ENCODE measurements around the gene EEFSEC. TPM values are rescaled to one million over a fixed set of nuclear protein-coding genes. Genes with fewer than 3 reads are reported as not detected.

Gene EEFSEC
- total and polyA plus RNA-seq, 4 donors, result 9.8 to 20.1 (median 11.6) TPM

DNA sequence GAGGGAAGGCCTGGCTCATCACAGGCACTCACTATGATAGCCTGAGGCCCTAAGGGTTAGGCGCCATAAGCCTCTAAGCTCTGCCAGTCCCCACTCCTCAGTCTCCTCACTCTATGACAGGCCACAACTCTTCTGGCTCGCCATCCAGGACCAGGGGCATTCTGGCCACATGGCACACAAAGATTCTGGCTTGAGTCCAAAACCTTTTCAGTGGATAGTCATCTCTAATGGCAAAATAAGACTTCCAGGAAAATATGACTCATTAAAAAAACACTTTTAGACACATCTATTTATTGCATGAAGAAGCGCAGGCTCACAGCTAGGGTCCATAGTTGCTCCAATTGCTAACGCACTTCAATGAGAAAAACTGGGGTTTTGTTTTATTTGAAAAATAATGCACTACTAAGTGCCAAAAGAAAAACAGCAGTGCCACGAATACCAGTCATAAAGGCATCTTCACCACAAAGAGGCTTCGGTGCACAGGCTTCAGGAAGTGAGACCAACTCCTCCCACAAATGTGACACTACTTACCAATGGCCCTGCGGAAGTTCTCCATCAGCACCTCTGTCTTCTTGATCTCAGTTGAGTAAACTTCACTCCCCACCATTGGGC, 40.8 kb upstream of the EEFSEC start:
- ATAC-seq (ENCODE audit: insufficient read depth, low FRiP score), result no peak
- 82 to 86% methylated on average over 7 of the region's 7 CpGs for WGBS, 2 donors

DNA sequence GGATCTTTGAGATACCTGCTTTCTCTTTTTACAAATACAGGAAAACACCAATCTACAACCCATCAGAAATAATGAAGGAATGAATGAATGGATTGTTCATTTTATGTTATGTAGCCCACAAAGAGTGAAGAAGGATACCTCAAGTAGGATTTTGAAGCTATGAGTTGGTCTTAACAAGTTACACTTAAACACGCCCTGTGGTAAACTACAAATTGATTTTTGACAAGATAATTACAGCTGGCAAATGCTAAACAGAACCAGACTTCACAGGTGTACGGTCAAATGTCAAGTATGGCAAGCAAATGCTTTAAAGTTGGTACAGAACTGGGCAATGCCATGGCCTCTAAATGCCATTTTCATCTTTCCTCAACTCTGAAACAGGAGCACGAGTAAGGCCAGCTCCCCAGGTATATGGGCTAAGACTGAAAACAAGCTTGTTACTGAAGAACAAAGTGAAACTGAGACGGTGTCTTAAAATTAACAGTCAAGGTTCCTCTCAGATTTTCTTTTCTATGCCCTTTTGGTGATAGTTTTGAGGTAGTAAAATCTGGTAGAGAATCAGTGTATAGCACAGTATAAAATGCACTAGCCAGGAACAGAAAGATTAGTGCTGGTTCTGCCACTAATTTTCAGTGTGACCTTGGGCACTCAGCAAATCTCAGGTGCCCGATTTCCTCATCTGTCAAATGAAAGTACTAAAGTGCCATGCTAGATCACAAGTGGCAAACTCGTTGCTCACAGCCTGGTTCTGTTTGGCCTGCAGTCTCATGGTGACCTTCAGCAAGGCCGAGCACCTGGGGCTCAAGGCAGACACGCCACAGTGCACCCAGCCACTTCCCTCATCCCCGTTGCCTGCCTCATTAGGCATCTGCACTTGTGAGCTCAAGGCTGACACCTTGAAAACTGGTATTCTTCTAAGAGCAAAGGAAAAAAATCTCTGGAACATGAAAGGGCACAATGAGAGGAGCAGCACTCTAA, 39.2 kb upstream of the EEFSEC start:
- no peak overlapping the region for H3K9ac ChIP-seq (ENCODE audit: insufficient read depth in 1 of 2, low read length in 2 of 2)
- no peaks in the 10 kb centered on the region for H3K9me3 ChIP-seq (ENCODE audit: control insufficient read depth in 4 of 4, insufficient read depth in 3 of 4, low read length in 3 of 4)
- 85 to 88% methylated on average over 9 of the region's 9 CpGs for WGBS, 2 donors
- no peak for DNase-seq
- no peaks in the 10 kb centered on the region for H3K27me3 ChIP-seq (ENCODE audit: control insufficient read depth in 3 of 3, insufficient read depth in 3 of 3, low read length in 2 of 3)
- TF ChIP-seq, protein P1, sequence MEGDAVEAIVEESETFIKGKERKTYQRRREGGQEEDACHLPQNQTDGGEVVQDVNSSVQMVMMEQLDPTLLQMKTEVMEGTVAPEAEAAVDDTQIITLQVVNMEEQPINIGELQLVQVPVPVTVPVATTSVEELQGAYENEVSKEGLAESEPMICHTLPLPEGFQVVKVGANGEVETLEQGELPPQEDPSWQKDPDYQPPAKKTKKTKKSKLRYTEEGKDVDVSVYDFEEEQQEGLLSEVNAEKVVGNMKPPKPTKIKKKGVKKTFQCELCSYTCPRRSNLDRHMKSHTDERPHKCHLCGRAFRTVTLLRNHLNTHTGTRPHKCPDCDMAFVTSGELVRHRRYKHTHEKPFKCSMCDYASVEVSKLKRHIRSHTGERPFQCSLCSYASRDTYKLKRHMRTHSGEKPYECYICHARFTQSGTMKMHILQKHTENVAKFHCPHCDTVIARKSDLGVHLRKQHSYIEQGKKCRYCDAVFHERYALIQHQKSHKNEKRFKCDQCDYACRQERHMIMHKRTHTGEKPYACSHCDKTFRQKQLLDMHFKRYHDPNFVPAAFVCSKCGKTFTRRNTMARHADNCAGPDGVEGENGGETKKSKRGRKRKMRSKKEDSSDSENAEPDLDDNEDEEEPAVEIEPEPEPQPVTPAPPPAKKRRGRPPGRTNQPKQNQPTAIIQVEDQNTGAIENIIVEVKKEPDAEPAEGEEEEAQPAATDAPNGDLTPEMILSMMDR (IDR thresholded peaks at IDR 0.05; ENCODE audit: control extremely low read depth, extremely low read depth), result no peak
- H3K4me1 ChIP-seq (ENCODE audit: control insufficient read depth in 5 of 5, insufficient read depth in 5 of 5, low read length in 5 of 5), result no peaks in the 10 kb centered on the region
- no peak overlapping the region for H3K27ac ChIP-seq (ENCODE audit: low read depth in 1 of 2, low read length in 1 of 2)
- peaks cover 5 to 17% (median 14%) of the 10 kb centered on the region in 4 donors for H3K36me3 ChIP-seq (ENCODE audit: control insufficient read depth in 4 of 4, insufficient read depth in 4 of 4, low read length in 4 of 4)
- H3K4me3 ChIP-seq, result no peak overlapping the region
- no peak for ATAC-seq (ENCODE audit: insufficient read depth, low FRiP score)

More for the DNA sequence above, 40.8 kb upstream of the EEFSEC start:
- H3K9me3 ChIP-seq (ENCODE audit: control insufficient read depth in 4 of 4, insufficient read depth in 3 of 4, low read length in 3 of 4), result no peaks in the 10 kb centered on the region
- TF ChIP-seq, protein P1 (IDR thresholded peaks at IDR 0.05; ENCODE audit: control extremely low read depth, extremely low read depth), result no peak
- no peak overlapping the region for H3K4me3 ChIP-seq
- H3K27ac ChIP-seq (ENCODE audit: low read depth in 1 of 2, low read length in 1 of 2), result no peak overlapping the region
- DNase-seq, result no peak
- H3K4me1 ChIP-seq (ENCODE audit: control insufficient read depth in 5 of 5, insufficient read depth in 5 of 5, low read length in 5 of 5), result peaks cover 0 to 10% (median 0%) of the 10 kb centered on the region in 5 donors
- no peaks in the 10 kb centered on the region for H3K27me3 ChIP-seq (ENCODE audit: control insufficient read depth in 3 of 3, insufficient read depth in 3 of 3, low read length in 2 of 3)
- no peak overlapping the region for H3K9ac ChIP-seq (ENCODE audit: insufficient read depth in 1 of 2, low read length in 2 of 2)
- H3K36me3 ChIP-seq (ENCODE audit: control insufficient read depth in 4 of 4, insufficient read depth in 4 of 4, low read length in 4 of 4), result peaks cover 5 to 17% (median 12%) of the 10 kb centered on the region in 4 donors

DNA sequence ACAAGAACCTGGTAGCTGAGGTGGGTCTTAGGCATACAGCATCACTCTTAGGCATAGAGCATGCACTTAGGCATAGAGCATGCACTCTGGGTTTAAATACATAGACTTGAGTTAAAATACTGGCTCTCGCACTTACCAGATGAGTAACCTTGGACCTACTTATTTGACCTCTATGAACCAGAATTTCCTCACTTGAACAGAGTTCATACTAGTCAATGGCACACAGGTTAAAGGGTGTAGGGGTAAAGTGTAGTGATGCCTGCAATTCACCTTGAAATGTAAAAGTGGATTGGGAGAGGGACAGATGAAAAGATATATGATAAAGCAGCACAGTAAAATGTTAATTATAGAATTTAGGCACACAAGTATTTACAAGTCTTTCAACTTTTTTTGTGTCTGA, 31.3 kb upstream of the EEFSEC start:
- H3K4me1 ChIP-seq (ENCODE audit: control insufficient read depth in 5 of 5, insufficient read depth in 5 of 5, low read length in 5 of 5), result peaks cover 0 to 12% (median 4%) of the 10 kb centered on the region in 5 donors
- H3K9ac ChIP-seq (ENCODE audit: insufficient read depth in 1 of 2, low read length in 2 of 2), result no peak overlapping the region
- peaks cover 0 to 4% (median 2%) of the 10 kb centered on the region in 4 donors for H3K36me3 ChIP-seq (ENCODE audit: control insufficient read depth in 4 of 4, insufficient read depth in 4 of 4, low read length in 4 of 4)
- DNase-seq (no peak), ATAC-seq (ENCODE audit: insufficient read depth, low FRiP score) (no peak)
- H3K27me3 ChIP-seq (ENCODE audit: control insufficient read depth in 3 of 3, insufficient read depth in 3 of 3, low read length in 2 of 3), result peaks cover 0 to under 1% (median 0%) of the 10 kb centered on the region in 3 donors
- no peaks in the 10 kb centered on the region for H3K9me3 ChIP-seq (ENCODE audit: control insufficient read depth in 4 of 4, insufficient read depth in 3 of 4, low read length in 3 of 4)
- no peak overlapping the region for H3K27ac ChIP-seq (ENCODE audit: low read depth in 1 of 2, low read length in 1 of 2)
- no peak overlapping the region for H3K4me3 ChIP-seq
- TF ChIP-seq, protein P1 (IDR thresholded peaks at IDR 0.05; ENCODE audit: control extremely low read depth, extremely low read depth), result no peak
- WGBS, 2 donors, result 95 to 97% methylated on average over 1 of the region's 1 CpG

All from lung (tissue), 12 donors.